ENCODE results near the gene TBC1D9.

DNA sequence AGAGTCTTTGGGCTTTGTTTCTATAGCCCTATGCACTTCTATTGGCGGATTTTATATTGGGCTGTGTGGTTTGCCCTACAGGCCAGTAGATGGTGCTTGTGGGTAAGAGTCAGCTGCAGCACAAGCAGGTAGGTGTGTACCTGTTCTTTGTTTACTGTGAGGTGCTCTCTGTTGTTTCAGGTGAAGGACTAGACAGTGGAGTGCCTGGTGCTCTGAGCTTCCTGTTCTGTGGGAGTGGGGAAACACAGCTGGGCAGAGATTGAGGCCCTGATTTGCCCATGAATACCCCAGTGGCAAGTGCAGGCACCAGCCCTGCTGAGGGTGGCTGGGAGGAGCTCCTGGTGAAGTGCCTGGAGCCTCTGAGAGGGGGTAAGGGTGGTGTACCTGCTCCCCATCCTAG lies 161.1 kb downstream of the TBC1D9 start:
- TF ChIP-seq, protein P1, sequence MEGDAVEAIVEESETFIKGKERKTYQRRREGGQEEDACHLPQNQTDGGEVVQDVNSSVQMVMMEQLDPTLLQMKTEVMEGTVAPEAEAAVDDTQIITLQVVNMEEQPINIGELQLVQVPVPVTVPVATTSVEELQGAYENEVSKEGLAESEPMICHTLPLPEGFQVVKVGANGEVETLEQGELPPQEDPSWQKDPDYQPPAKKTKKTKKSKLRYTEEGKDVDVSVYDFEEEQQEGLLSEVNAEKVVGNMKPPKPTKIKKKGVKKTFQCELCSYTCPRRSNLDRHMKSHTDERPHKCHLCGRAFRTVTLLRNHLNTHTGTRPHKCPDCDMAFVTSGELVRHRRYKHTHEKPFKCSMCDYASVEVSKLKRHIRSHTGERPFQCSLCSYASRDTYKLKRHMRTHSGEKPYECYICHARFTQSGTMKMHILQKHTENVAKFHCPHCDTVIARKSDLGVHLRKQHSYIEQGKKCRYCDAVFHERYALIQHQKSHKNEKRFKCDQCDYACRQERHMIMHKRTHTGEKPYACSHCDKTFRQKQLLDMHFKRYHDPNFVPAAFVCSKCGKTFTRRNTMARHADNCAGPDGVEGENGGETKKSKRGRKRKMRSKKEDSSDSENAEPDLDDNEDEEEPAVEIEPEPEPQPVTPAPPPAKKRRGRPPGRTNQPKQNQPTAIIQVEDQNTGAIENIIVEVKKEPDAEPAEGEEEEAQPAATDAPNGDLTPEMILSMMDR (IDR thresholded peaks at IDR 0.05), result no peak
- TF ChIP-seq POLR2A (IDR thresholded peaks at IDR 0.05), result no peak
